H9 (cell line): Measurements from ENCODE around the gene GHITM. TPM values are rescaled to one million over a fixed set of nuclear protein-coding genes. Genes with fewer than 3 reads are reported as not detected.

Source experiments
- DNase-seq: peaks from one replicate; pipeline ENCODE4 v3.0.0-alpha.2; 2017
- H2AFZ ChIP-seq: one replicate; pipeline ENCODE4 v1.6.1; 2013; ENCODE audit warnings: mild to moderate bottlenecking, low read length, control low read depth, moderate library complexity
- H2AK5ac ChIP-seq: 2 replicates; pipeline ENCODE4 v1.6.1; 2013; ENCODE audit warnings: low read length, control low read depth, mixed read lengths; ENCODE audit not compliant: insufficient read length
- H2BK120ac ChIP-seq: one replicate; pipeline ENCODE4 v1.6.1; 2013; ENCODE audit warnings: low read depth, mild to moderate bottlenecking, low read length, control low read depth, inconsistent platforms; ENCODE audit not compliant: poor library complexity, severe bottlenecking
- H2BK12ac ChIP-seq: 2 replicates; pipeline ENCODE4 v1.6.1; 2013; ENCODE audit warnings: low read length, control low read depth, mixed read lengths, low read depth; ENCODE audit not compliant: insufficient read length
- H2BK15ac ChIP-seq: 2 replicates; pipeline ENCODE4 v1.6.1; 2013; ENCODE audit warnings: low read depth, low read length, control low read depth
- H2BK20ac ChIP-seq: one replicate; pipeline ENCODE4 v1.6.1; 2013; ENCODE audit warnings: low read depth, mild to moderate bottlenecking, low read length, control low read depth, inconsistent platforms; ENCODE audit not compliant: poor library complexity, severe bottlenecking
- H2BK5ac ChIP-seq: 2 replicates; pipeline ENCODE4 v1.6.1; 2013; ENCODE audit warnings: low read length, control low read depth, mixed read lengths; ENCODE audit not compliant: insufficient read length
- H3K14ac ChIP-seq: 2 replicates; pipeline ENCODE4 v1.6.1; 2013; ENCODE audit warnings: low read length, control low read depth; ENCODE audit not compliant: insufficient read depth
- H3K18ac ChIP-seq: 2 replicates; pipeline ENCODE4 v1.6.1; 2013; ENCODE audit warnings: low read depth, mild to moderate bottlenecking, mixed read lengths, low read length, control low read depth; ENCODE audit not compliant: insufficient read length
- H3K23ac ChIP-seq: 2 replicates; pipeline ENCODE4 v1.6.1; 2013; ENCODE audit warnings: low read length, control low read depth, mixed read lengths, low read depth; ENCODE audit not compliant: insufficient read length
- H3K23me2 ChIP-seq: 2 replicates; pipeline ENCODE4 v1.6.1; 2013; ENCODE audit warnings: low read depth, mild to moderate bottlenecking, mixed read lengths, low read length, control low read depth; ENCODE audit not compliant: insufficient read length, poor library complexity, severe bottlenecking
- H3K27ac ChIP-seq: 2 replicates; pipeline ENCODE4 v1.5.1; 2013; ENCODE audit warnings: low read length, control low read depth, mixed read lengths, low read depth; ENCODE audit not compliant: insufficient read length
- H3K27me3 ChIP-seq: 2 replicates; pipeline ENCODE4 v1.6.1; 2013; ENCODE audit warnings: low read length, control low read depth, inconsistent platforms; ENCODE audit not compliant: insufficient read depth
- H3K4ac ChIP-seq: 2 replicates; pipeline ENCODE4 v1.6.1; 2013; ENCODE audit warnings: low read depth, mild to moderate bottlenecking, control low read depth, inconsistent platforms, low read length, moderate library complexity
- H3K4me1 ChIP-seq: 2 replicates; pipeline ENCODE4 v1.6.1; 2013; ENCODE audit warnings: low read length, control low read depth, inconsistent platforms; ENCODE audit not compliant: insufficient read depth
- H3K4me2 ChIP-seq: 2 replicates; pipeline ENCODE4 v1.6.1; 2013; ENCODE audit warnings: low read length, control low read depth, mixed read lengths; ENCODE audit not compliant: insufficient read length, insufficient read depth
- H3K56ac ChIP-seq: 2 replicates; pipeline ENCODE4 v1.6.1; 2013; ENCODE audit warnings: low read depth, mild to moderate bottlenecking, mixed read lengths, low read length, control low read depth; ENCODE audit not compliant: insufficient read length
- H3K79me1 ChIP-seq: 2 replicates; pipeline ENCODE4 v1.6.1; 2013; ENCODE audit warnings: low read depth, mild to moderate bottlenecking, moderate library complexity, low read length, control low read depth, inconsistent platforms; ENCODE audit not compliant: insufficient read depth, poor library complexity, severe bottlenecking
- H3K79me2 ChIP-seq: 2 replicates; pipeline ENCODE4 v1.6.1; 2013; ENCODE audit warnings: low read length, control low read depth, inconsistent platforms; ENCODE audit not compliant: insufficient read depth
- H3K9ac ChIP-seq: 2 replicates; pipeline ENCODE4 v1.6.1; 2013; ENCODE audit warnings: low read length, control low read depth, mixed read lengths; ENCODE audit not compliant: insufficient read length; ENCODE audit errors: extremely low read depth
- H3K9me3 ChIP-seq: one replicate; pipeline ENCODE4 v1.6.1; 2013; ENCODE audit warnings: low read depth, low read length, inconsistent platforms; ENCODE audit not compliant: control insufficient read depth
- H3T11ph ChIP-seq: one replicate; pipeline ENCODE4 v1.6.1; 2013; ENCODE audit warnings: mild to moderate bottlenecking, low read length, control low read depth, inconsistent platforms
- H4K20me1 ChIP-seq: one replicate; pipeline ENCODE4 v1.6.1; 2013; ENCODE audit not compliant: control insufficient read depth, insufficient read length, insufficient read depth
- H4K5ac ChIP-seq: 2 replicates; pipeline ENCODE4 v1.6.1; 2013; ENCODE audit warnings: low read depth, mild to moderate bottlenecking, mixed read lengths, low read length, control low read depth; ENCODE audit not compliant: insufficient read length
- H4K8ac ChIP-seq: replicated peaks from 2 replicates; pipeline ENCODE4 v1.6.1; 2013; ENCODE audit warnings: low read length, control low read depth, mixed read lengths, low read depth; ENCODE audit not compliant: insufficient read length
- H4K91ac ChIP-seq: 2 replicates; pipeline ENCODE4 v1.6.1; 2013; ENCODE audit warnings: low read depth, mild to moderate bottlenecking, moderate library complexity, mixed read lengths, low read length, control low read depth; ENCODE audit not compliant: insufficient read length
- H3K27ac Mint-ChIP-seq, 3 experiments: 2 replicates in 2 of 3; 3 replicates in 1 of 3; pipeline ENCODE4 v1.8.0; 2020 to 2021; ENCODE audit warnings: mixed read lengths in 3 of 3, mild to moderate bottlenecking in 1 of 3, moderate library complexity in 1 of 3
- H3K27me3 Mint-ChIP-seq: 2 replicates; pipeline ENCODE4 v1.8.0; 2021; ENCODE audit warnings: low read depth, mild to moderate bottlenecking, moderate library complexity, mixed read lengths
- H3K36me3 Mint-ChIP-seq, 3 experiments: 2 replicates in 2 of 3; 3 replicates in 1 of 3; pipeline ENCODE4 v1.8.0; 2020 to 2021; ENCODE audit warnings: low read depth in 3 of 3, mixed read lengths in 3 of 3; ENCODE audit not compliant: insufficient read depth in 1 of 3
- H3K4me1 Mint-ChIP-seq, 2 experiments: 2 replicates each; pipeline ENCODE4 v1.8.0; 2020; ENCODE audit warnings: mixed read lengths in 2 of 2
- H3K4me3 Mint-ChIP-seq, 2 experiments: 2 replicates in 1 of 2; 3 replicates in 1 of 2; pipeline ENCODE4 v1.8.0; 2020 to 2021; ENCODE audit warnings: mild to moderate bottlenecking in 2 of 2, mixed read lengths in 2 of 2, moderate library complexity in 1 of 2
- H3K9me3 Mint-ChIP-seq, 2 experiments: 2 replicates in 1 of 2; 3 replicates in 1 of 2; pipeline ENCODE4 v1.8.0; 2020; ENCODE audit warnings: mild to moderate bottlenecking in 2 of 2, mixed read lengths in 2 of 2, moderate library complexity in 1 of 2
- CTCF ChIP-seq: fragments of 200-600 bp; sonication (generic); conservative IDR thresholded peaks from 3 replicates; pipeline ENCODE4 v1.8.0; 2021; ENCODE audit warnings: antibody characterized with exemption, mild to moderate bottlenecking
- WGBS: extraction: QIAGEN DNeasy Blood & Tissue Kit; methylation state at CpG from one replicate; pipeline ENCODE4 v1.1.7; 2013; ENCODE audit warnings: missing lambda C conversion rate, low lambda C conversion rate, mixed read lengths; ENCODE audit not compliant: insufficient read length; ENCODE audit errors: extremely low coverage; 5-methylcytosine and 5-hydroxymethylcytosine counted together
- total RNA-seq: library from RNA; stranded (reverse); gene quantifications from 2 replicates; pipeline ENCODE4 v1.2.1, GENCODE V29; 2021

Gene GHITM
- total RNA-seq, 1 experiment from 2014 or later, result 95.6 TPM

- 100% methylated on average over 2 of the region's 12 CpGs for WGBS
- H2AK5ac ChIP-seq, result no peak overlapping the region
- Mint-ChIP-seq H3K4me1 (peaks cover 8% of the 10 kb centered on the region in 2 experiments), H3K9me3 (0 out of 5 replicates have a peak, but pooled peaks cover 0 to 2% of the 10 kb centered on the region in 2 experiments), H3K27ac (no peak overlapping the region), H3K4me3 (no peak overlapping the region), H3K36me3 (no peaks in the 10 kb centered on the region), H3K27me3 (no peaks in the 10 kb centered on the region; the same call in none of the 2 replicates)
- no peak overlapping the region for H3K23ac ChIP-seq
- no peak for TF ChIP-seq CTCF
- no peak for DNase-seq
- no peak overlapping the region for H4K5ac ChIP-seq
- H3K18ac ChIP-seq, result no peak overlapping the region
- no peaks in the 10 kb centered on the region for H3K79me1 ChIP-seq
- no peaks in the 10 kb centered on the region for H3K23me2 ChIP-seq
- H3K4me2 ChIP-seq, result no peak overlapping the region
- no peak overlapping the region for H3K56ac ChIP-seq
- H3K27me3 ChIP-seq, result no peaks in the 10 kb centered on the region
- no peak overlapping the region for H2BK15ac ChIP-seq
- H3K9me3 ChIP-seq, result no peaks in the 10 kb centered on the region
- no peaks in the 10 kb centered on the region for H4K20me1 ChIP-seq
- no peak overlapping the region for H3T11ph ChIP-seq
- H2BK120ac ChIP-seq, result no peak overlapping the region
- H3K9ac ChIP-seq, result no peak overlapping the region
- H3K4ac ChIP-seq, result no peak overlapping the region
- H2BK12ac ChIP-seq, result no peak overlapping the region
- H2AFZ ChIP-seq, result no peak overlapping the region
- H3K27ac ChIP-seq, result no peak overlapping the region
- no peak overlapping the region for H4K8ac ChIP-seq
- H3K79me2 ChIP-seq, result no peaks in the 10 kb centered on the region
- no peak overlapping the region for H3K14ac ChIP-seq
- H4K91ac ChIP-seq, result no peak overlapping the region
- H3K4me1 ChIP-seq, result no peaks in the 10 kb centered on the region; the same call in 1 of the 2 replicates
- no peak overlapping the region for H2BK5ac ChIP-seq
- no peak overlapping the region for H2BK20ac ChIP-seq
Measured at GRCh38 chr10:84118395-84119006, 20.8 kb upstream of the GHITM start.
